HG02973 (cell line): ENCODE results near the gene DNMT1.

Source experiments
- ATAC-seq: cut with Tn5 transposase; IDR thresholded peaks from one replicate; pipeline ENCODE4 v1.9.1; 2021; ENCODE audit warnings: moderate library complexity; ENCODE audit not compliant: unreplicated experiment

DNMT1 gene

DNA sequence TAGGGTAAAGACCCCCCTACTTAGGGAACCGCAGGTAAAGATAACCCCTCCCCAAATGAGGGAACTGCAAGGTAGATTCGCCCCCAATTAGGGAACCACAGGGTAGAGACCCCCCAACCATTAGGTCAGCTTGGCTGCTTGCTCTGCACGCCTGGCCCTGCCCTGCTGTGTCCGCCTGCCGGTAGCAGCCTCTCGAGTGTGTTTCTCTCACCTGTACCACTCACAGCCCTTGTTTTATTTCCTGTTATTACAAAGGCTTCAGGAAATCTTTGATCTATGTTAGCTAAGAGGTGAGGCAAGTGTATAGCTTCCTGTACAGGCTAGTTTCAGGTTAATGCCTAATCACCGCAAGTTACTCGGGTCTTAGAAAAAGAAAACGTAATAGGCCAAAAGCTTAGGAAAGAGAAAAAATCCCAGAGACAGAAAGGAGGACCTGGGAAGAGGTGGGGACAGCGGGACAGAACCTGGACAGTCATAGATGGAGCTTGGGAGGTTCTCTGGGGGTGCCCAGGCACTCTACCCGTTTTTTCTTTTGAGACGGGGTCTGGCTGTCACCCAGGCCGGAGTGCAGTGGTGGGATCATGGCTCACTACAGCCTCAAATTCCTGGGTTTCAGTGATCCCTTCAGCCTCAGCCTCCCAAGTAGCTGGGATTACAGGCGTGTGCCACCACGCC, 51.9 kb downstream of the DNMT1 start:
- ATAC-seq: no peak

DNA sequence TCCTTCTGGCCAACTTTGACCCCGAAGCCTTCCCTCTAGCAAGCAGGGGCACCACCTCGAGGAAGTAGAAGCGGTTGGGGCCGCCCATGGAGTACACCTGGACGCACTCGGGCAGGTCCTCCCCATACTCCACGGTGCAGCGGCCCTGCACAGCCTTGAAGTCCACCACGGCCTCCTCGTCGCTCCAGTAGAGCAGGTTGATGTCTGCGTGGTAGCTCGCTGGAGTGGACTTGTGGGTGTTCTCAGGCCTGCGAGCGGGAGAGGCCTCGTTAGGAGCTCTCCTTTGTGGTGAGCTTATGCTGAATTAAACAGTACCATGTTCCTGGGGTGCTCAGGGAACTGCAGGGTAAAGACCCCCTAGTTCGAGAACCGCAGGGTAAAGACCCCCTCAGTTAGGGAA, 52.8 kb downstream of the DNMT1 start:
- no peak for ATAC-seq

DNA sequence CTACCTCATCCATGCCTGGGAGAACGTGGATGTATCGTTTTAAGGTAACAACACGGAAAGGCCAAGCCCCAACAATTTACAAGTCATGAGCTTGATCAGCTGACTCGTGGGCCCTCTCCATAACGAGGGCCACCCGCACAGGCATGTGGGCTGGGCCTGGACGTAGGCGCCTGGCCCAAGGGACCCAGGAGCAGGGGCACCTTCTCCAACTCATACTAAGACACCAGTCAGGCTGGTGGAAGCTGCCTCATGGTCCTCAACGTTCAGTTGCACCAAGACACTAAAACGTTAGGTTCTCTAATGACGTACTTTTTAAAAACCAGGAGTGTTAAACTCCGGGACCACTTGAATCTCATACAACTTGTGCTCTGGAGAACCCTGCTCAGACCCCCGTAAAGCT, 53.3 kb downstream of the DNMT1 start:
- ATAC-seq: no peak

DNA sequence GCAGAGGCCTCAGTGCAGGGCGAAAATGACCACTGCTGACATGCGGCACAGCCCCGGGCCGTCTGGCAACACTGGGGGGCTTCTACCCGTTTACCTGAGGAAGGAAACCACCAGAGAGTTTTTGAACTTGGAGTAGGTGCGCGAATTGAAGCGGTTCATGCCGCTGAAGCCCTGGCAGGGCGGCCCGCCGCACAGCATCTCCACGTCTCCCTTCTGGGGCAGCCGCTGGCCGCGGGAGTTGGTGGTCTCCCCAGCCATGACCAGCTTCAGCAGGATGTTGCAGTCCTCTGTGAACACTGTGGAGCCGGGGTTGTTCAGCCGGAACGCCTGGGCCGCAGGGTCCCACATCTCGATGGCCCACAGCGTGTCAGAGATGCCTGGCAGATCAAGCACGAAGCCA, 54.8 kb downstream of the DNMT1 start:
- no peak for ATAC-seq

DNA sequence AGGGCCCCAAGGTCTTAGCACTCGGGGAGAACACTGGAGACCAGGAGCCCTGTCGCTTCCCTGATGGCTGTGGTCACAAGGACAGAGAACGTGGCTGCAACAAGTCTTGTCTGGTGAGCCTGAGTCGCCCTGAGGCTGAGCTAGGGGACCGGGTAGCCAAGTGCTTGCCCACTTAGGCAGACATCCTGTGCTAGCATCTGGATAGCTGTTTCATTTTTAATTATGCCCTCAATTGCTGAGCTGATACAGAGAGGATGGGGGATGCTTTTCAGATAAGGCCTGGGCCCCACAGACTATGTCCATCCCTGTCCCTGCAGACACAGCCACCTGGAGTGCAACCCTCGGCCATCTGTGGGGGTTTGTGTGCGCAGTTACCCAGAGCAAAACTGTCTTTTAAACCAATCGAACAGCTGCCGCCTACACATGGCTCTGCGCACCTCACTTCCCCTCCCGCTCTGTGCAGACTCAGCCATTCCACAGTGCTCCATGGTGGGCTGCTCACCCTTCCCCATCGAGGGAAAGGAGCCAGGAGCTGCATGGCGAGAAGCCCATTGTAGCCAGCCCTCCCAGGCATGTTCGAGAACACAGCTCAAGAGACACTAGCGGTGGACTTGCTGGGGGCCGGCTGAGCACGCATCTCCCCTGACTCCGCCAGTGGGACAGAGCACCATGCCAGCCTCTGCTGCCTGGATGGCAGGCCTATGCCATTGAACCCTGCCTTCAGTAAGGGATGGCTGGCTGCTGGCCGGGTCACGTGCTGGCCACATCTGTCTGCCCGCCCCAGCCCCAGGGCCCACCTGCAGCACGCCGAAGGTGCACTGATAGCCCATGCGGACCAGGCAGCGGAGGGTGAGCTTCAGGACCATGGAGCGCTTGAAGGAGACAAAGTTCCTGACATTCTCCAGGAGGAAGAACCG, 55.6 kb downstream of the DNMT1 start:
- no peak for ATAC-seq

DNA sequence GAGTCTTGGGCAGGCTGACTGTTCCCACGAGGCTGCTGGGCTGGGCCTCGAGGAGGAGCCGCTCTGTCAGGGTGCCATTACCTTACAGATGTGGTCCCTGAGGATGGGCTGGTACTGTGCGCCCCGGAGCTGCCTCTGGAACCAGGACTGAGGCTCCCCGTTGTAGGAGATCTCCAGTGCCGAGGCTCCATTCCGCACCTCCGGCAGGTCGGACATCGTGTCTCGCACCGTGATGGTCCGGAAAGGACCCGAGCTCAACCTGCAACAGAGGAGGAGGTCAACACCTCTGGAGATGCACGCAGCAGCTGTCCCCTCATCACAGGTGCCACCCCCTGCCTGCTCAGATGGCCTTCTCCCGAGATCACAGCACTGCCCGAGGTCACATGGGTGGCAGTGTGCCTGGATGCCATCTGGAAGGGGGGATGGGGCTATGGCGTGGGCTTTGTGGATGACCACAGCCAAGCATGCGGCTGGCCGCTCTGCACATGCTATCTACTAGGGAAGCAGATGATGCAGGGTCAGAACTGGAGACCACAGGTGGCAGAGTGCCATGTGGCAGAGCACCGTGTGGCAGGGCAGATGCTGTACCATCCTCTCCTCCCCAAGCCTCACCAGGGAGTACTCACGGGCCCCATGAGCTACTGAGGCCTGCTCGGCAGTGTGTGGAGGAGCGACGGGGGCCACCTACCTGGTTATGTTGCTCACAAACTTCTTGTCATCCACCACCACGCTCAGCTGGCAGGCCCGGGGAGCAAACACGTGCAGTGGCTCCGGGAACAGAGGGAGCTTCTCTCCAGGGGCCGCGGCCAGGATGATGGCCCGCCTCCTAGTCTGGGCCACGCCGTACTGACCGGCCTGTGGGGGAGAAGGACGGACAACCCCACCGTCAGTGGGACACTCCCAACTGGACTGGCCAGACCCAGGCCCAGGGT, 56.7 kb downstream of the DNMT1 start:
- ATAC-seq: no peak

DNA sequence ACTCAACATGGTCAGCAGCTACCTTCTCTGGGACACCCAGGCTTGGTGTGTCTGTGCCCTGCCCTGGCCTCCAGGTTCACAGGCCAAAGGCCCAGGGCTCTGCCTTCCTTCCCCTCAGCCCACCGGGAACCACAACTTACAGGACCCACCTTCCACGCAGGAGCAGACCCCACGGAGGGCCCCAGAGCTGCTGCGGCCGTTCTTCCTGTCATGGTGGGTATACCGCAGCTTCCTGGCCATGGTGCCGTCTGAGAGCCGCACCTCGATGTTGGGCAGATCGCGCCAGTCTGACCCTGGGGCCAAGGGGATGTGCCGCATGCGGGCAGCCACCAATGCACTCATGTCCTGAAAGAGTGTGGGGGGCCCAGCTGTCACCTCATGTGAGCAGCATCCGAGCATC, 57.8 kb downstream of the DNMT1 start:
- no peak for ATAC-seq

DNA sequence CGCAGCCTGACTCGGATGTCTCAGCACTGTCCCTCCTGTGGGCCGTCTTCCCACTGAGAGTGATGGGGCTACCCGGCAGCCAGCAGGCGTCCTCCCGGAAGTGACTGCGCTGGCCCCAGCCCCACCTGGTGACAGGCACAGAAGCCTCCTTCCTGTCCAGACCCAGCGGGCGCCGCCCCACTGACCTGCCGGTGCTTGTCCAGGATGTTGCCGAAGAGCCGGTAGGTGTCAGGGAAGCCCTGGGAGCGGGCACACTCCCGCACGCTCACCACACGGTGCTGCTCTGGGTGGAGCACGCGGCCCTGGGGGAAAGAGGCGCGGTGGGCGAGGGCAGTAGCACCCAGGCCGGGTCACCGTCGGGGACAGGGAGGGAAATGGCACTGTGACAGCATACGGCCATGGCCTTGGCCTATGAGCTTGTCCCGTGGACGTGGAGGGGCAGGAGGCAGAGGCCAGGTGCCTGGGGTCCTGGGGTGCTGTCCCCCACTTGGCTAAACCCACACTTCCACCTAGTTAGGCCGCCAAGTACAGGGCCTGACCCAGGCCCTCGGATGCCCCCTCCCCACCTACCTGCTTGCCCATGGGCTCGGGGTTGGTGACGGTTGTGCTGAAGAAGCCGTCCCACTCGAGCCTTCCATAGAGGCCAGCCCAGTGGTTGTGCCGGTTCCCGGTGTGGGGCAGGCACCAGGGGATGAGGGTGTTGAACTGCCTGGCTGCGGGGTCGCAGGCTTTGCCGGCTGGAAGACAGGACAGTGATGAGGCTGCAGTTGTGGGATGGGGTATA, 59.0 kb downstream of the DNMT1 start:
- ATAC-seq: no peak

DNA sequence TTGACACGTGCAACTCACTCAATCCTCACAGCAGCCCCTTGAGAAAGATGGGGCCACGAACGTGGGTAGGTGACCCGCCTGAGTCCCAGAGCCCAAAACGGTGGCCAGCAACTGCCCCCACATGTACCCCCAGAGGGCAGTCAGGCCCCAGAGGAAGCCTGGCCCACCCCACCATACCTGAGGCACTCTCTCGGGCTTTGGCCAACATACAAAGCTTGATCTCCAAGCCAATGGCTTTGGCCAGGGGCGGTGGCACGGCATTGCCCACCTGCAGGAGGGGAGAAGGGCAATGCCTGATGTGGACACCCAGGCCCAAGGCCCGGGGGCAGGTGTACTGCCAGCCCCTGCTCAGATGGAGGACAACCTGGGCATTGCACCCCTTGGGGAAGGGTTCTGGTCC, 60.7 kb downstream of the DNMT1 start:
- no peak for ATAC-seq

DNA sequence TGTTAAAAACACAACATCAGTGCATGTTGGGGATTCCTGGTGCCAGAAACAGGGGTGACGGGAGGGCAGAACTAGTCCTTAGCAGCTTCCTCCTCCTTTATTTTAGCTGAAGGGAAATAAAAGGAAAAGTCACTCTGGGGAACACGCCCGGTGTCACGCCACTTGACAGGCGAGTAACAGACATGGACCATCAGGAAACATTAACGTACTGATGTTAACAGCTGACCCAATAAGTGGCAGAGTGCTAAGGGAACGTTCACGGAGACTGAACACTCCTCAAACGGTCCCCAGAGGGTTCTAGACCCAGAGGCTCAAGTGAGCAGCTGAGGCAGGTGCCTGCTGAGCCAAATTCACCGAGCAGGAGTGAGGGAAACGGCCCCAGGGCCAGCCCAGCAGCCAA, 61.2 kb downstream of the DNMT1 start:
- no peak for ATAC-seq

DNA sequence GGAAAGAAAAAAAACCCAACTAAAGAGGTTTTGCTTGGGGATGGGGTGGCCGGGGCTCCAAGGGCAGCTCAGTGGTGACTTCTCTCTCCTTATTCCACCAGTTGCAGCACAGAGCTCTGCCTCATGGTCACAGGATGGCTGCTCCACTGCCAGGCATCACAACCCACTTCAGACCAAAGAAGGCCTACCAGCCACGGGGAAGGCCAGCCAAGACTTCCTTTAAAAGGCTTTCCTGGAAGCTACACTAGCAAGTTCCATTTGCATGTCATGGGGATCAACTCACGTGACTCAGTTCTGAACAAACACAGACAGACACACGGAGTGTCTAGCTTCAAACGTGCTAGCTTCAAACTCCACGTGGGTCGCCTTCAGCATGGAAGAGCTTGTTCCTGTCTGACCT, 61.8 kb downstream of the DNMT1 start:
- no peak for ATAC-seq

DNA sequence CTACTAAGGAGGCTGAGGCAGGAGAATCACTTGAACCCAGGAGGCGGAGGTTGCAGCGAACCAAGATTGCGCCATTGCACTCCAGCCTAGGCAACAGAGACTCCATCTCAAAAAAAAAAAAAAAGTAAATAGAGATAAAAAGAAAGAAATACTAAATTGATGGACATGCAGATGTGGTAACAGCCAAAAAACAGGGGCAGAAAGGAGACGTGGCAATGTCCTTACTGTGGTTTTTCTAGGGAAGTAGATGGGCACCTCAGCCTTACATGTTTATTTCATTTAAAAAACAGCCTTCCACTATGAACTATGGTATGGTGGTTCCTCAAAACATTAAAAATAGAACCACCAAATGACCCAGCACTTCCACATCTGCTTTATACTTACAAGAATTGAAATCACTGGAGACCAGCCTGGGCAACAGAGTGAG, 68.5 kb downstream of the DNMT1 start:
- no peak for ATAC-seq

DNA sequence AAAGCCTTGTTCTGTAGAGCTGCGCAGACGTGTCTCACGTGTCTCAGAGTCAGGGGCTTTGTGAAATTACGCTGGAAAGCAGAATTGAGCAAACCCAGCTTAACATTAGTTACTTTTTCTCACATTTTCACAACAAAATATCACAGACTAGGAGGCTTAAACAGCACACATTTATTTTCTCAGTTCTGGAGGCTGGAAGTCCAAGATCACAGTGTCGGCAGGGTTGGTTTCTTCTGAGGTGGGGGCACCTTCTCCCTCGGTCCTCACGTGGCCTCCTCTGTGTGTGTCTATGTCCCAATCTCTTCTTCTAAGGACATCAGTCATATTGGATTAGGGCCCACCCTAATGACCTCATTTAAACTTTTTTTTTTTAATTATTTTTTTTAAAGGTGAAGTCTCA, 70.3 kb downstream of the DNMT1 start:
- ATAC-seq: no peak

DNA sequence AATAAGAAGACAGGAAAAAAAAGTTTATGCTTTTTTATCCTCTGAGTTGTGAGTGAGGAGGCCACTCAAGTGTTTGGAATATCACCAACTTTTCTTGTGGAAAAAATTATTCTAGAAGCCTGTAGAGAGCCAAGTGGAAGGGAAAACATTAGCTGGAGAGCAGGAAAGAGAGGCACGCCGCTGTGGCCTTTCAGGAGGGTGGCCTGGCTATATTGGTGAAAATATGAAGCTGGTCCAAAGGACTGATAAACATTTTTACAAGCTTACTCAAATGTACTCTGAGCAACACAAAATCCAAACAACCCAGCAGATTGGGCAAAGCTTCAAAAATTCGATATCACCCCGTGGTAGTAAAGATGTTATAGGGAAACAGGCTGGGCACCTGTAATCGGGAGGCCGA, 72.7 kb downstream of the DNMT1 start:
- ATAC-seq: no peak

DNA sequence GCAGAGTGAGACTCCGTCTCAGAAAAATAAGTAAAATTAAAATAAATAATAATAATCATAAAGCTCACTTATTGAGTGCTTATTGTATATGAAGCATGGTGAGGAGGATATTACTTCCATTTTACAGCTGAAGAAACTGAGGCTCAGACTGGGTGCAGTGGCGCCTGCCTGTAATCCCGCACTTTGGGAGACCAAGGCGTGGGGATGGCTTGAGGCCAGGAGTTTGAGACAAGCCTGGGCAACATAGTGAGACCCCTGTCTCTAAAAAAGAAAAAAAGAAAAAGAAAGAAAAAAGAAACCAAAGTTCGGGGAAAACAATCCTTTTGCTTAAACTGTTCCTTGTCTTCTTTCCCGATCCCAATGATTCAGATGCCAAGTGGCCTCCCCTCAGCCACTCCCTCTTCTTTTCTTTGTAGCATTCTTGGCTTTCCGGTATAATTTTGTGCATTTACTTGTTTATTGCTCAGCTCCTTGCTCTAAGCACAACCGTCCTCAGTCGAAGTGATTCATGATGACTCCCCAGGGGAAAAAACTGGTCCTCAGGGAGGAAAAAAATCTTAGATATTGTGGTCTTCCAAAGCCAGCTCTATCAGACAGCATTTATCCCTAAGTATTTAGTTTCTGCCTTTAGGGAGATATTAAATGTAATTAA, 74.1 kb downstream of the DNMT1 start:
- no peak for ATAC-seq

DNA sequence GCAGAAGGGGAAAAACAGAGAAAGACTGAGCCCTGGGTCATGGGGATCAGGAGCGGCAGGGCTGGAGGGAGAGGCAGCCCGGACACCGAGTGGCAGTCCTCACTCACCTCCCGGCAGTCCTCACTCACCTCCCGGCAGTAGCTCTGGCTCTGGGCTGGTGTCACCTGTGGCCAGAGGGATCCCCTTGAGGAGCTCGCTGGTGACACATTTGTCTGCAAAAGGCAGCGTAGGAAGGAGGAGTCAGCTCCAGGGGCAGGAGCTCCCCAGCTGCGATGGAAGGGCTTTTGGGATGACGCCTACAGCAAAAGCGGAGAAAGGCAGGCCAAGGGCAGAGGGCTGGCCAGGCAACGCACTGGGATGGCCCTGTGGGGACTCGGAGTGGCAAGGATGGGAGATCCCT, 75.8 kb downstream of the DNMT1 start:
- no peak for ATAC-seq

DNA sequence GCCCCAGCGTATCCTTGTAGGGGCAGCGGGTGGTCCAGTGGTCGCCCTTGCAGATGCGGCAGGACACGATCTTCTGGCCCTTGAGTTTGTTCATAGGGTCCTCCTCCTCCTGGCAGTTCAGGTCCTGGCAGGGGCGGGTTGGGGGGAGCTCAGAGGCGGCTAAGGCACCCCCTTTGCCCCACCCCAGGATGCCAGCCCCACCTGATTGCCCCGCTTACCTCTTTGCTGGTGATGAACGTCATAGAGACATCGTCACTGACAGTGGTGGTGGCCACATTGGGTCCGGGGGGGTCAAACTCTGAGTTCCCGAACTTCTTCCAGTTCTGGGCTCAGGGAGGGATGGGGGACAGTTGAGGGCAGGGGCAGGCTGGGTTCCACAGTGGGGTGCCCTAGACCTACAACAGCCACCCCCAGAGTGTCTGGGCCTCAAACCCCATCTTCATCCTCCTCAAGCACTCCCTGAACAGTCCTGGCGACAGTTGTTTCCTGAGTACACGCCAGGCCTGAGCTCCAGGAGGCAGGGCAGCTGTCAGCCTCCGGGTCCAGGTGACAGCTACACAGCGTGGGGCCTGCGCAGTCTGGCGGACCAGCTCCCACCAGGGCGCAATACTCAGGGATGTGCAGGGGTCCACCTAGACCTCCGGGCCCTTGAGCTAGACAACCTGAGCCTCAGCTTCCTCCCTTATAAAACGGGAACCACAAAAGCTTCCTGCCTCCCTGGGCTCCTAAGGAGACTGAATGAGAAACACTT, 77.7 kb downstream of the DNMT1 start:
- no peak for ATAC-seq

DNA sequence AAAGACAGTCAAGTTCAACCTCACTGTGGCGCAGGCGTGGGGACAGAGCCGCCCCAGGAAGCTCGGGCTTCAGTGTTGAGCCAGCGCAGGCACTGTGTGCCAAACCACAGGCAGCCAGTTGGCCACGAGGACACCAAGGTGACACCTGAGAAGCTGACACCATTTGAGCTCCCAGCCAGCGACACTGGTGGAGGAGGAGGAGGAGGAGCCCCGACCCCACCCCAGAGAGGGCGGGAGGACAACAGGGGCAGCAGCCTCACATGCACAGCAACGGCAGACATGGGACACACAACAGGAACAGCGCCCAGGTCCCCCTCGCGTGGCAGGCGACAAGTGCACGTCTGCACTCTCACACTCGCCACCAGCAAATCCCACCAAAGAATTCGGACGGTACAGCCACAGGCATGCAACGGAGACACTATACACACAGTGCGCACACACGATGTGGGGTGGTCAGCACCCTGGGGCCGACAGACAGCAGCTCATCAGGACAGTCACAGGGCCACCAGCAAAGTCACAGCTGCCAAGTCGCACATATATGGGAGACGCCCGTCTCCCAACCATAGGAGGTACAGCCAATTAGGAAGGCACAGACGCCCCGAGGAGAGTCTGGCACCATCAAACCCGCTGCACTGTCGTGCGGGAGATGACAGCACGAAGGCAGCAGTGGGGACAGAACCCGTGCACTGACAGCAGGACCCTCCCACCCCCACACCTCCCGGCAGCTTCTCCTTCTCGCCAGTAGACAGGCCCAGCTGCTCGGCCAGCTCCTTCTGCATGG, 78.5 kb downstream of the DNMT1 start:
- no peak for ATAC-seq
